Dedifferentiated amniotic fluid mesenchymal stem cell (primary cell): Measurements from ENCODE around the gene ADGRL2.

ENCODE experiments used
- DNase-seq: peaks from one replicate; pipeline ENCODE4 v3.0.0-alpha.2; 2016; ENCODE audit errors: extremely low spot score

The ADGRL2 gene

DNA sequence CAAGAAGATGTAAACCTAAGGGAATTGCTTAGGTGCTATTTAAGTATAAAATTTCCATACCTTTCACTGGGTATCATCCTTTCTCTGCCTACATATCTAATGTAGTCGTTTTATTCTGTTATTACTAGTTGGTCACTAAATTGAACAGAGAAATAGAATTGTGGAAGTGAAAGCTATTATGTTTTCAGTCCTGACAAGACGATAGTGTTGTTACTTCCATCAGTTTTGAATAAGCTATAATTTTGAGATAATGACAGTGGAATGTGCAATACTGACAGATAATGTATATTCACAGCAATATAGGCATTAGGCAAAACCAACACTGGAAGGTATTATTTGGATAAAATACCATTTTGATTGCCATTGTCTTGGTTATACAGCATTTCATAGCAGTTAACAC, 181.8 kb downstream of the ADGRL2 start:
- DNase-seq, result no peak

DNA sequence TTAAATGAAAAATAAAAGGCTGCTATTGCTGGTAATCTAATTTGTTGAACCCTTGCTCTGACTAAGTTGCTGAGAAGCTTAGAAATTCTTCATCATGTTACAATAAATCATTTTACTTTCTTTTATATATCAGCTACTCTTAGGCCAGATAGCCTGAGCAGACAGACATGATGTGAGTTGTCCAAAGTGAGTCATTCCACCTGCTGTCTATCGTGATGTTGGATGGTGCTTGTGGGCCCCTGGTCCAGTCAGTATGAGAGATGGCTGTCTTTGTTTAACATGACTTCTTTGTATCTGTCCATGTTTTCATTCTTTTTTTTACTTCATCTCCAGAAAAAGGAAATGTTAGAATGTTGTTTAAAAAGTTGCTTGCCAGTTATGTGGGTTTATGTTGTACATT, 188.8 kb downstream of the ADGRL2 start:
- no peak for DNase-seq

- DNase-seq, result no peak
These were observed 189.5 kb downstream of the ADGRL2 start for GRCh38 chr1:81990241-81990640.

DNA sequence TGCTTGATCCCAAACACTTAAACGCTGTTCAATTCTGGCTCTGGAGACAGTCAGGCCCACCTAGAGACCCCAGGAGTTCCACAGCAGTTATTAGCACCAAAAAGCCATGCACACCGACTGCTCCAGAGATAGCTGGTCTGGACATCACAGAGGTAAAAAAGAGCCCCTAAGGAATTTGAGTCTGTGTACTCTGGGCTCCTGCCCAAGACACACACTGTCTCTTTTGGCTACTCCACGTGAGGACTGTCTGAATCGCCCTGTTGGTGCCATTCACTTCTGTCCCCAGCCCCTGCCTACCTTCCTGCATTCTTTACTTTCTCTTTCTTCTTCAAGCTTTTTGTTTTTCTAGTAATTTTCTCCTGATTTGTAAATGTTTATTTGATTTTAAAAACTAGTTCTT, 197.4 kb downstream of the ADGRL2 start:
- no peak for DNase-seq

- no peak for DNase-seq
These were observed 198.6 kb downstream of the ADGRL2 start for GRCh38 chr1:81999364-81999763.

DNA sequence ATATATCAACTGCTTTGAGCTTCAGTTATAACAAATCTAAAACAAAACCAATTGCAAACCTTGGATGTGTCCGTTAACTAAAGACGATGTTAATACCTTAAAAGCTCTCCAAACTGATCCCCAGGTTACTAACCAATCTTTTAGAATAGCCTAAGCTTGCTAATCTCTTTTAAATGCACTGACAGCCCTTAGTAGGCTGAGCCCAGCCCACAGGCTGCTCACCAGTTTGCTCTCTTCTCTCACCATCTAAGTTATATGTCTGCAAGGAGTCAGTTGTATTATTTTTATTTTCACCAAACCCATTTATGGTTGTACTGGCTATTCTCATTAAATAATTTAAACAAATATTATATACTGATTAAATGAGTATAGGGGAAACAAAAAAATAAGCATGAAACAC, 199.5 kb downstream of the ADGRL2 start:
- no peak for DNase-seq

DNA sequence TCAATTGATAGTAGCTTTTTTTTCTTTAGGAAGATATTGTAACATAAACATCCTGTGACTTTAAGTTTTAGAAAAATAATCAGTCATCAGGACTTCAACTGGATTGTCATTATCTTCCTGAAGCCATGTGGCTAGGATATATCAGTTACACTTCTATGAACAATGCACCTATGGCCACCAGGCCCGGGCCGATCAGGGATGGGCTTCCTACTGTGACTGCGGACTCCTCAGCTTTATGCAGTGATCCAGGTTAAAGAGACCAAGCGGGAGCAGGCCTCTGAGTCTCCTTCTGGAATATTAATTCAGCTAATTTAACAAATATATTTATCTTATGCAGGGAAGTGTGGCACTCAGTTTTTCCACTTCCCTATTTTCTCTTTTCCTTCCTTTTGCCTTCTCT, 200.6 kb downstream of the ADGRL2 start:
- no peak for DNase-seq

DNA sequence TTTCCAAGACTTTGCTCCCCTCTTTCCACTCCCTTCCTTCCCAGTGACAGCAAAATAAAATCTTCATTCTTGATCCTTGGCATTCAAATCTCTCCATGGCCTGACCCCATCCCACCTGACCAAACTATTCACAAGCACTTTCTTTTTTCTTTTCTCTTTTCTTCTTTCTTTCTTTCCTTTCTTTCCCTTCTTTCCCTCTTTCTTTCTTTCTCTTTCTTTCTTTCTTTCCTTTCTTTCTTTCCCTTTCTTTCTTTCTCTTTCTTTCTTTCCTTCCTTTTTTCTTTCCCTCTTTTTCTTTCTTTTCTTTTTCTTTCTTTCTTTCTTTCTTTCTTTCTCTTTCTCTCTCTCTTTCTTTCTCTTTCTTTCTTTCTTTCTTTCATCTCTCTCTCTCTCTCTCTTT, 207.1 kb downstream of the ADGRL2 start:
- DNase-seq, result no peak

DNA sequence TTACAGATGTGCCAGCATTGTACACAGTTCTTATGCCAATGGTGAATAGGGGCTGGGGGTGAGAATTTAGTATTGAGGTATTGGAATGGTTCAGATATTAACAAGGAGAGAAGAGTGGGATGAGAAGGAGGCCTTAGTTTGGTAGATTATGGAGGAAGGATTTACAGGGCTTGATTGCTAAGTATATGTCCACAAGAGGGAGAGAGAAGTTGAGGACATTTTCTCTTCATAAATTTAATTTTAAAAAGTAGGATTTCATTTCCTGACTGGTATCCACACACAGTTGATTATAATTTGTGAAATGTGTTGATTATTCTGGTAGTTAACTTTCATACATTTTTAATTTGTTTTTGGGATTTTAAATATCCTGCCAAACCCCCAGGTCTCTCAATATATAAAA, 213.0 kb downstream of the ADGRL2 start:
- no peak for DNase-seq

- no peak for DNase-seq
These were observed 214.7 kb downstream of the ADGRL2 start for GRCh38 chr1:82015444-82015843.

DNA sequence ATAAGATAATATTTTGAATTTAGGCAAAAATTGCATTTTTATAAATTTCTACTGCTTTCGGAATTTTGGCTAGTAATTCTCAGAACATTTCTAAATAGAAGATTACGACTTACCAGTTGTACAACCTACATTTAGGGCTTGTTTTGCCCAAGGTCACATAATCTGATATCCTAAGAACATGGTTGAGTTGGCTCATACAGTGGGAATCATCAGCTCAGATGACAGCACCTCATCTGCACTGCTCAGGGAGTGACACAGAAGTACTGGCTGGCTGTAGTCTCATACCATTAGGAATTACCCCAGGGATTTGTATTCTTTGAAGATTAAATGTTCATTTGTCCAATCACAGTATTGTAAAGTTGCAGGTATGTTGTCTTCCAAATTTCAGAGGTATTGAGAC, 217.6 kb downstream of the ADGRL2 start:
- DNase-seq, result no peak

DNA sequence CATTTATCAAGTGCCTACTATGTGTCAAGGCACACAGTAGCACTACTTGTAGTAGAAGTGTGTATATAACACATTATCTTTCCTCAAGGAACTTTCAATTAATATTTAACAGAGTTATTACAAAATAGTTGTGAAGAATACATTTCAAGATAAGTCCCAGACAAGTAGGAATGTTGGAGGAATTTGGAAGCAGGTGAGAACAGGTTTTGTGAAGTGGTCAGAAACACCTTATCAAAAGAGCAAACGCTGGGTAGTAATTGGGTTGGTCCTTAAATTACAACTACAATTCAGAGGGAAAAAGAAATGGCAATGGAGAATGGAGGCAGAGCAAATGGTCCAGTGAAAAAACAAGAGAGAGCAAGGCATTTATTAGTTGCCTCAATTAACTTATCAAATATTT, 218.8 kb downstream of the ADGRL2 start:
- no peak for DNase-seq

DNA sequence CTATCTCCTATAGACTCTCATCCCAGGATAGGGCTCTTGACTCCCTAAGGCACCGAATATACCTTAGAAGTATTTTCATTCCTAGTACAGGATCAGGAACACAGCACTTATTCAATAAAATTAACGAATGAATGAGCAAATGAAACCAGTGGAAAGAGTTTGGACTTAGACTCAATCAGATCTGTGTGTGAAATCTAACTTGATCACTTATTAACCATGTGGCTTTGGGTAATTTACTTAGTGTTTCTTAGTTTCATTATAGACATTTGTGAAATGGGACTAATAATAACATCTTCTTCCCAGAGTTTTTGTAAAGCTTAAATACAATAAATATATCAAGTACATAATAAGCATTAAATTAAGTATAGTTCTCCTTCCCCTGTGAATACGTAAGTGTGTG, 230.1 kb downstream of the ADGRL2 start:
- no peak for DNase-seq

DNA sequence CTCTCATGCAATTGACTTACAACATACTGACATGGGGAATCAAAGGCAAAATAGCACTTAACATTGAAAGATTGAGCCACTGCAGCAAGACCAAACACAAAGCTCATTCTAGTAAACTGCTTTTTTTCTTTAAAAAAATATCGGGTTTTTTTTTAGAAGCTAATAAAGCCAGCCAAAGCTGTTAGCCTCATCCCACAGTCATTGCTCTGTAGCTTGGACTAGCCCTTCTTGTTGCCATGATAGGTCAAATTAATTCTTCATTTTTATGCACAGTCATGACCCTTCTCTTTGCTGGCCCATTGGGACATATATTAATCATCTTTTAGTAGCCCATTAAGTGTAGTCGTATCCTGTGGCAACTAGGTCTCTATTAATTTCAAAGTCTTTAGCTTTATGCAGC, 231.3 kb downstream of the ADGRL2 start:
- no peak for DNase-seq

DNA sequence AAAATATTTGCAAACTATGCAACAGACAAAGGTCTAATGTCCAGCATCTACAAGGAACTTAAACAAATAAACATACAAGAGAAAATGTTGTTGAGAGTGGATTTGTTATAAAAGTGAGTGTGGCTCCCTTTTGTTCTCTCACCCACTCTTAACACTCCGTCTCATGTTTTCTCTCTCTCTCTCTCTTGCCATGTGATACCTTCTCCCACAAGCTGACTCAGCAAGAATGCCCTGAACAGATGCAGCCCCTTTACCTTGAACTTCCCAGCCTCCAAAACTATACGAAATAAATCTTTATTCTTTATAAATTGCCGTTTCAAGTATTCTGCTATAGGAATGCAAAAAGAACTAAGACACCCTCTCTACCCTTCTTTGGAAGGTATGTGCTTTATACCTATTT, 234.1 kb downstream of the ADGRL2 start:
- no peak for DNase-seq
